Measurements from ENCODE around the gene ZNF569.

GRCh38 chr19:37511186-37511585, 43.9 kb upstream of the ZNF569 start:
- no peak for TF ChIP-seq POLR2AphosphoS5 (IDR thresholded peaks at IDR 0.05; ENCODE audit: low read depth, low read length)
- no peak for TF ChIP-seq REST (IDR thresholded peaks at IDR 0.05; ENCODE audit: insufficient read depth in 1 of 2, low read depth in 2 of 2, low read length in 2 of 2)
- TF ChIP-seq TAF1 (IDR thresholded peaks at IDR 0.05; ENCODE audit: borderline replicate concordance, insufficient read depth, low read length): no peak
- no peak for TF ChIP-seq SIN3A (IDR thresholded peaks at IDR 0.05; ENCODE audit: borderline replicate concordance, insufficient read depth, low read length)
- no peak for TF ChIP-seq FOXP2 (optimal IDR thresholded peaks at IDR 0.05; ENCODE audit: borderline replicate concordance, extremely low read depth, extremely low read length, insufficient read depth)
